T-helper 17 cell (primary cell): ENCODE data around the gene CYP27C1. TPM values are rescaled to one million over a fixed set of nuclear protein-coding genes. Genes with fewer than 3 reads are reported as not detected.
"Not testable (repeated sequence)": the region's sequence is repeated elsewhere in the genome, so short reads cannot be mapped to it uniquely, and the experiment has no call there.

Source experiments
- ATAC-seq: fragments of 150-1000 bp; cut with Tn5 transposase; 2 replicates; pipeline ENCODE4 v1.10.0; 2021; ENCODE audit warnings: mild to moderate bottlenecking, moderate library complexity
- DNase-seq, 3 donors: peaks; one replicate each; pipeline versions ENCODE4 v3.0.0 to v3.0.0-alpha.2; 2020 to 2021
- H3K9me3 ChIP-seq: one replicate; pipeline ENCODE4 v1.7.0; 2013; ENCODE audit warnings: low read length, mild to moderate bottlenecking; ENCODE audit not compliant: control insufficient read depth, poor library complexity, severe bottlenecking
- H3K27ac Mint-ChIP-seq: one replicate; pipeline ENCODE4 v1.8.0; 2022; ENCODE audit warnings: mild to moderate bottlenecking, moderate library complexity, mixed read lengths
- H3K27me3 Mint-ChIP-seq: one replicate; pipeline ENCODE4 v1.8.0; 2022; ENCODE audit warnings: mixed read lengths
- H3K36me3 Mint-ChIP-seq: one replicate; pipeline ENCODE4 v1.8.0; 2022; ENCODE audit warnings: low read depth, mixed read lengths
- H3K4me1 Mint-ChIP-seq: one replicate; pipeline ENCODE4 v1.8.0; 2022; ENCODE audit warnings: mild to moderate bottlenecking, mixed read lengths
- H3K4me3 Mint-ChIP-seq: one replicate; pipeline ENCODE4 v1.8.0; 2022; ENCODE audit warnings: mild to moderate bottlenecking, moderate library complexity, mixed read lengths
- total RNA-seq, 4 donors: library from RNA in 2 of 4; stranded (reverse) in 2 of 4; gene quantifications; one replicate each; pipeline ENCODE4 v1.2.3 and lab custom pipeline; 2022 to 2026

CYP27C1 gene
- total RNA-seq, 2 donors from 2014 or later = not detected

GRCh38 chr2:127217470-127218325, 2.4 kb downstream of the CYP27C1 start:
- H3K9me3 ChIP-seq = no peaks in the 10 kb centered on the region
- Mint-ChIP-seq H3K27me3 (peaks cover 46% of the 10 kb centered on the region), H3K4me3 (peak overlapping the region; percentile 61), H3K27ac (no peak overlapping the region), H3K4me1 (peaks cover 14% of the 10 kb centered on the region), H3K36me3 (peaks cover 8% of the 10 kb centered on the region)
- ATAC-seq (no peak), DNase-seq (no peak)

GRCh38 chr2:127216593-127216992, 3.5 kb downstream of the CYP27C1 start:
- Mint-ChIP-seq H3K27me3 (peaks cover 57% of the 10 kb centered on the region), H3K4me1 (peaks cover 14% of the 10 kb centered on the region), H3K36me3 (peaks cover 8% of the 10 kb centered on the region), H3K4me3 (no peak overlapping the region), H3K27ac (no peak overlapping the region)
- H3K9me3 ChIP-seq = no peaks in the 10 kb centered on the region
- DNase-seq = no peak
- no peak for ATAC-seq

- ATAC-seq = no peak
- Mint-ChIP-seq H3K4me1 (peaks cover 14% of the 10 kb centered on the region), H3K4me3 (no peak overlapping the region)
Observed at GRCh38 chr2:127216095-127216494, 4.0 kb downstream of the CYP27C1 start.

GRCh38 chr2:127214201-127214600, 5.9 kb downstream of the CYP27C1 start:
- H3K36me3 Mint-ChIP-seq, H3K27ac Mint-ChIP-seq, H3K4me3 Mint-ChIP-seq, ATAC-seq, DNase-seq, H3K4me1 Mint-ChIP-seq, H3K9me3 ChIP-seq: not testable (repeated sequence)
- peaks cover 65% of the 10 kb centered on the region for H3K27me3 Mint-ChIP-seq

More at GRCh38 chr2:127216095-127216494, 4.0 kb downstream of the CYP27C1 start:
- Mint-ChIP-seq H3K27me3 (peaks cover 60% of the 10 kb centered on the region), H3K27ac (no peak overlapping the region), H3K36me3 (peaks cover 8% of the 10 kb centered on the region)
- no peak for DNase-seq
- H3K9me3 ChIP-seq = no peaks in the 10 kb centered on the region

GRCh38 chr2:127208313-127208712, 11.8 kb downstream of the CYP27C1 start:
- Mint-ChIP-seq H3K4me1 (no peaks in the 10 kb centered on the region), H3K27ac (no peak overlapping the region), H3K36me3 (peaks cover 3% of the 10 kb centered on the region), H3K27me3 (peaks cover 71% of the 10 kb centered on the region), H3K4me3 (no peak overlapping the region)
- DNase-seq (no peak), ATAC-seq (no peak)
- H3K9me3 ChIP-seq = no peaks in the 10 kb centered on the region

- ATAC-seq = no peak
- H3K9me3 ChIP-seq = no peaks in the 10 kb centered on the region
- Mint-ChIP-seq H3K4me1 (no peaks in the 10 kb centered on the region), H3K27ac (no peak overlapping the region), H3K36me3 (peaks cover 2% of the 10 kb centered on the region), H3K27me3 (peaks cover 61% of the 10 kb centered on the region), H3K4me3 (no peak overlapping the region)
- no peak for DNase-seq
Observed at GRCh38 chr2:127205218-127206125, 14.6 kb downstream of the CYP27C1 start.

GRCh38 chr2:127201452-127201851, 18.6 kb downstream of the CYP27C1 start:
- Mint-ChIP-seq H3K4me1 (peaks cover 5% of the 10 kb centered on the region), H3K27ac (no peak overlapping the region), H3K36me3 (no peaks in the 10 kb centered on the region), H3K4me3 (no peak overlapping the region), H3K27me3 (peaks cover 37% of the 10 kb centered on the region)
- DNase-seq (no peak), ATAC-seq (no peak)
- H3K9me3 ChIP-seq = no peaks in the 10 kb centered on the region

GRCh38 chr2:127200962-127201361, 19.1 kb downstream of the CYP27C1 start:
- H3K36me3 Mint-ChIP-seq = no peaks in the 10 kb centered on the region
- DNase-seq (no peak), ATAC-seq (no peak)
- no peak overlapping the region for H3K27ac Mint-ChIP-seq
- no peak overlapping the region for H3K4me3 Mint-ChIP-seq
- H3K4me1 Mint-ChIP-seq = peaks cover 5% of the 10 kb centered on the region
- H3K9me3 ChIP-seq = no peaks in the 10 kb centered on the region
- H3K27me3 Mint-ChIP-seq = peaks cover 32% of the 10 kb centered on the region

- Mint-ChIP-seq H3K27me3 (peaks cover 18% of the 10 kb centered on the region), H3K4me3 (no peak overlapping the region), H3K27ac (no peak overlapping the region), H3K36me3 (no peaks in the 10 kb centered on the region), H3K4me1 (peaks cover 5% of the 10 kb centered on the region)
- no peak for ATAC-seq
- DNase-seq = no peak
- H3K9me3 ChIP-seq = no peaks in the 10 kb centered on the region
Observed at GRCh38 chr2:127199223-127199622, 20.9 kb downstream of the CYP27C1 start.

- Mint-ChIP-seq H3K36me3 (no peaks in the 10 kb centered on the region), H3K4me3 (peak overlapping the region; percentile 87), H3K4me1 (peaks cover 5% of the 10 kb centered on the region), H3K27me3 (peaks cover 12% of the 10 kb centered on the region), H3K27ac (no peak overlapping the region)
- DNase-seq (peak; percentile 13 to 32 (median 23)), ATAC-seq (peak; percentile 91)
- H3K9me3 ChIP-seq = no peaks in the 10 kb centered on the region
Observed at GRCh38 chr2:127197475-127198385, 22.4 kb downstream of the CYP27C1 start.

GRCh38 chr2:127196998-127197397, 23.1 kb downstream of the CYP27C1 start:
- peaks cover 15% of the 10 kb centered on the region for H3K27me3 Mint-ChIP-seq
- peak overlapping the region; percentile 87 for H3K4me3 Mint-ChIP-seq
- no peak for DNase-seq
- no peaks in the 10 kb centered on the region for H3K9me3 ChIP-seq
- peaks cover 5% of the 10 kb centered on the region for H3K4me1 Mint-ChIP-seq
- no peaks in the 10 kb centered on the region for H3K36me3 Mint-ChIP-seq
- no peak overlapping the region for H3K27ac Mint-ChIP-seq
- ATAC-seq = peak; percentile 52

- ATAC-seq = no peak
- Mint-ChIP-seq H3K27me3 (peaks cover 16% of the 10 kb centered on the region), H3K27ac (no peak overlapping the region), H3K36me3 (no peaks in the 10 kb centered on the region), H3K4me3 (no peak overlapping the region), H3K4me1 (peaks cover 5% of the 10 kb centered on the region)
- H3K9me3 ChIP-seq = no peaks in the 10 kb centered on the region
- DNase-seq = no peak
Observed at GRCh38 chr2:127196549-127196948, 23.6 kb downstream of the CYP27C1 start.
